Measurements from ENCODE around the gene SCUBE1. TPM values are rescaled to one million over a fixed set of nuclear protein-coding genes. Genes with fewer than 3 reads are reported as not detected.
A peak's percentile ranks its signal among the peaks of the same experiment; 100 is the strongest.

SCUBE1 gene
- total and polyA plus RNA-seq, 2 of the 8 experiments (the other 6 are each of a cell fraction or from before 2014, with no cell fraction given) = 2.3 to 4.9 TPM

DNA sequence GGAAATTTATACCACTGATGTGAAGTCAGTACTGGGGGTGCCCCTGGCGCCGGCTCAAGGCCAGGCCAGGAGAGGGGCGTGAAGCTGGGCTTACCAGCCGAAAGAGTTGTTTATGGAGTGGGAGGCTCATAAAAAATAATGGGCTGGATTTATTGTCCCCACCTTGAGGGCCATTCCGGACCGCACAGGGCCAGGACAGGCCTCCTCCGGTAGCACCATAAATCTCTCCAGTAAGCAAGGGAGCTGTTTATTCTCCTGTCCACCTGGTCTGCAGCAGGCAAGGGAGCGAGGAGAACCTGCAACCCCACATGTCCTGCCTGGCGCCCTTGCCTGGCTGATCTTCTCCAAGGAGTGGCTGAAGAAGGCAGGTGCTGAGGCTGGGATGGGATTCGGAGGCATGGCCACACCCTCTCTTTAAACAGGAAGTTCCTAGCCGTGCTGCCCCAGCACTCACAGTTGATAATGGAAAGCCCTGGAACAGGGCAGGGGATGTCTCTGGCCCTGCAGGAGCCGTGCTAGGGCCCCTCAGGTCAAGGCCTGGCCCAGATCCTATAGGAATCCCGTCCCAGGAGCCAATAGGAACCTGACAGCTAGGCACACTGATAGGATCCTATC is 65.1 kb downstream of the SCUBE1 start:
- H3K4me3 ChIP-seq (ENCODE audit: extremely low read depth in 1 of 4, insufficient read depth in 2 of 4, low read depth in 3 of 4, low read length in 4 of 4) = no peak overlapping the region
- no peaks in the 10 kb centered on the region for H3K79me1 ChIP-seq (ENCODE audit: low read depth, low read length)
- no peak overlapping the region for H4K5ac ChIP-seq (ENCODE audit: insufficient read length, low read depth, low read length)
- no peak overlapping the region for H3K18ac ChIP-seq (ENCODE audit: extremely low read depth, low read length)
- DNase-seq (ENCODE audit: low read depth in 1 of 2, low spot score in 2 of 2) = no peak
- no peak overlapping the region for H2BK5ac ChIP-seq (ENCODE audit: low read depth, low read length)
- no peaks in the 10 kb centered on the region for H4K20me1 ChIP-seq (replicated peaks in 1 of 2; ENCODE audit: control insufficient read depth in 1 of 2, insufficient read depth in 2 of 2, low read length in 2 of 2)
- WGBS, 2 experiments (ENCODE audit: extremely low coverage in 1 of 2, insufficient coverage in 1 of 2, insufficient read length in 1 of 2, insufficient replicate concordance in 2 of 2, low coverage in 1 of 2, low lambda C conversion rate in 2 of 2, missing lambda C conversion rate in 1 of 2) = 83% methylated on average over 13 of the region's 13 CpGs; no CpG with 5 or more reads in 1 of the 2 experiments
- ChIA-PET POLR2A (ENCODE audit: partially characterized antibody) (interaction anchor here (1.0 kb wide), 1 partner anchor 9 kb away, joined by 3 read pairs; no protein-coding TSS in a partner anchor), CTCF (ENCODE audit: partially characterized antibody) (interaction anchor here (0.8 to 18.2 kb wide), 11 partner anchors 8 to 267 kb away, joined by 3 to 388 read pairs (median 5); partner anchors contain the start of gene SCUBE1)
- no peaks in the 10 kb centered on the region for H3K79me2 ChIP-seq (ENCODE audit: control insufficient read depth in 1 of 2, insufficient read depth in 2 of 2, low read length in 2 of 2)
- H3K27ac ChIP-seq (ENCODE audit: low read depth, low read length) = no peak overlapping the region
- no peak overlapping the region for H3K4ac ChIP-seq (replicated peaks; ENCODE audit: insufficient read length, low read depth, low read length)
- no peaks in the 10 kb centered on the region; the same call in 1 of the 2 replicates for H3K23me2 ChIP-seq (ENCODE audit: low read depth, low read length)
- no peak for FAIRE-seq
- H3K4me1 ChIP-seq (replicated peaks in 1 of 4; ENCODE audit: control insufficient read depth in 3 of 4, insufficient read depth in 4 of 4, low read length in 3 of 4) = peaks cover 3 to 23% (median 16%) of the 10 kb centered on the region in 4 experiments; a peak in 6 of 7 replicates
- no peak overlapping the region for H3K56ac ChIP-seq (replicated peaks; ENCODE audit: insufficient read length, low read depth, low read length)
- no peak overlapping the region for H3K23ac ChIP-seq (ENCODE audit: insufficient read length)
- H2BK15ac ChIP-seq (ENCODE audit: low read length) = no peak overlapping the region
- H4K91ac ChIP-seq (replicated peaks; ENCODE audit: insufficient read length, low read length) = no peak overlapping the region
- H2AFZ ChIP-seq (ENCODE audit: low read length) = no peak overlapping the region
- no peak overlapping the region for H3K9ac ChIP-seq (replicated peaks in 1 of 4; ENCODE audit: extremely low read depth in 1 of 4, low read depth in 3 of 4, low read length in 3 of 4)
- no peaks in the 10 kb centered on the region for H3K36me3 ChIP-seq (ENCODE audit: control insufficient read depth in 2 of 4, insufficient read depth in 4 of 4, low read length in 3 of 4)
- no peaks in the 10 kb centered on the region for H3K9me3 ChIP-seq (ENCODE audit: insufficient read depth in 2 of 2, low read depth in 1 of 2, low read length in 1 of 2)
- H2BK20ac ChIP-seq (ENCODE audit: low read length) = no peak overlapping the region
- no peak overlapping the region for H2BK120ac ChIP-seq (replicated peaks; ENCODE audit: low read depth, low read length)
- no peaks in the 10 kb centered on the region; a peak in 1 of 7 replicates for H3K27me3 ChIP-seq (replicated peaks in 1 of 4; ENCODE audit: control insufficient read depth in 3 of 4, extremely low read depth in 1 of 4, insufficient read depth in 3 of 4, low read length in 3 of 4)
- H3K14ac ChIP-seq (ENCODE audit: insufficient read length) = no peak overlapping the region
- H2BK12ac ChIP-seq (ENCODE audit: low read depth, low read length) = 0 out of 2 replicates have a peak overlapping the region, but pooled peaks have one; percentile 60
- peak overlapping the region; percentile 69; the same call in 1 of the 2 replicates for H4K8ac ChIP-seq (ENCODE audit: extremely low read depth, insufficient read depth, low read length)
- H2AK5ac ChIP-seq (ENCODE audit: low read depth, low read length) = no peak overlapping the region
- H3K4me2 ChIP-seq (ENCODE audit: insufficient read depth in 1 of 2, low read depth in 2 of 2, low read length in 2 of 2) = no peak overlapping the region
- TF ChIP-seq, protein P1, sequence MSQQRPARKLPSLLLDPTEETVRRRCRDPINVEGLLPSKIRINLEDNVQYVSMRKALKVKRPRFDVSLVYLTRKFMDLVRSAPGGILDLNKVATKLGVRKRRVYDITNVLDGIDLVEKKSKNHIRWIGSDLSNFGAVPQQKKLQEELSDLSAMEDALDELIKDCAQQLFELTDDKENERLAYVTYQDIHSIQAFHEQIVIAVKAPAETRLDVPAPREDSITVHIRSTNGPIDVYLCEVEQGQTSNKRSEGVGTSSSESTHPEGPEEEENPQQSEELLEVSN (IDR thresholded peaks at IDR 0.05) = no peak
- TF ChIP-seq CHD2 (IDR thresholded peaks at IDR 0.05; ENCODE audit: low read length) (no peak), SIRT6 (IDR thresholded peaks at IDR 0.05; ENCODE audit: low read length) (no peak), EP300 (IDR thresholded peaks at IDR 0.05; ENCODE audit: borderline replicate concordance in 1 of 2, low read depth in 2 of 2, low read length in 2 of 2) (no peak), TAF1 (IDR thresholded peaks at IDR 0.05; ENCODE audit: low read depth, low read length) (no peak), EGR1 (IDR thresholded peaks at IDR 0.05; ENCODE audit: borderline replicate concordance, low read depth, low read length) (no peak), KDM5A (IDR thresholded peaks at IDR 0.05; ENCODE audit: low read length) (no peak), JUND (IDR thresholded peaks at IDR 0.05; ENCODE audit: low read length) (no peak), CTBP2 (IDR thresholded peaks at IDR 0.05; ENCODE audit: borderline replicate concordance, insufficient read depth, insufficient read length, low read length) (no peak), HDAC6 (IDR thresholded peaks at IDR 0.05; ENCODE audit: low read depth, low read length) (no peak)
- TF ChIP-seq, protein P2, sequence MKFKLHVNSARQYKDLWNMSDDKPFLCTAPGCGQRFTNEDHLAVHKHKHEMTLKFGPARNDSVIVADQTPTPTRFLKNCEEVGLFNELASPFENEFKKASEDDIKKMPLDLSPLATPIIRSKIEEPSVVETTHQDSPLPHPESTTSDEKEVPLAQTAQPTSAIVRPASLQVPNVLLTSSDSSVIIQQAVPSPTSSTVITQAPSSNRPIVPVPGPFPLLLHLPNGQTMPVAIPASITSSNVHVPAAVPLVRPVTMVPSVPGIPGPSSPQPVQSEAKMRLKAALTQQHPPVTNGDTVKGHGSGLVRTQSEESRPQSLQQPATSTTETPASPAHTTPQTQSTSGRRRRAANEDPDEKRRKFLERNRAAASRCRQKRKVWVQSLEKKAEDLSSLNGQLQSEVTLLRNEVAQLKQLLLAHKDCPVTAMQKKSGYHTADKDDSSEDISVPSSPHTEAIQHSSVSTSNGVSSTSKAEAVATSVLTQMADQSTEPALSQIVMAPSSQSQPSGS (IDR thresholded peaks at IDR 0.05; ENCODE audit: low read length) = no peak
